Measurements from ENCODE around the gene PYGB.

DNA sequence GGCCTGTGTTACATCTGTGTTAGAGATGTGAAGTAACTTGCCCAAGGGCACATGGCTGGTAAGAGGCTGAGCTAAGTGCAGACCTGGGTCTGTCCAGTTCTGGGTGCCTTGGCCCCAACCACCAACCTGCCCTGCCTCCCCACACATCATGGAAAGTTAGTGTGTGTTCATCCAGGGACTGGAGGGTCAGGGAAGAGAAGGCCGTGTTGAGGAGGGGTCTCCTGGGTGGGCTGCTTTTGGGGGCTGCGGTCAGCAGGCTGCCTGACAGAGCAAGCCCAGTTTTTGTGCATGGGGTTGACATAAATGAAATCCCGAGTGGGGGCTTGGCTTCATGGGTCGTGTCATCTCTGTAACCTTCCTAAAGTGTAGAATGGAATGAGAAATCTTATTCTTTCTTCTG is 10.9 kb downstream of the PYGB start:
- TF ChIP-seq, protein P1, sequence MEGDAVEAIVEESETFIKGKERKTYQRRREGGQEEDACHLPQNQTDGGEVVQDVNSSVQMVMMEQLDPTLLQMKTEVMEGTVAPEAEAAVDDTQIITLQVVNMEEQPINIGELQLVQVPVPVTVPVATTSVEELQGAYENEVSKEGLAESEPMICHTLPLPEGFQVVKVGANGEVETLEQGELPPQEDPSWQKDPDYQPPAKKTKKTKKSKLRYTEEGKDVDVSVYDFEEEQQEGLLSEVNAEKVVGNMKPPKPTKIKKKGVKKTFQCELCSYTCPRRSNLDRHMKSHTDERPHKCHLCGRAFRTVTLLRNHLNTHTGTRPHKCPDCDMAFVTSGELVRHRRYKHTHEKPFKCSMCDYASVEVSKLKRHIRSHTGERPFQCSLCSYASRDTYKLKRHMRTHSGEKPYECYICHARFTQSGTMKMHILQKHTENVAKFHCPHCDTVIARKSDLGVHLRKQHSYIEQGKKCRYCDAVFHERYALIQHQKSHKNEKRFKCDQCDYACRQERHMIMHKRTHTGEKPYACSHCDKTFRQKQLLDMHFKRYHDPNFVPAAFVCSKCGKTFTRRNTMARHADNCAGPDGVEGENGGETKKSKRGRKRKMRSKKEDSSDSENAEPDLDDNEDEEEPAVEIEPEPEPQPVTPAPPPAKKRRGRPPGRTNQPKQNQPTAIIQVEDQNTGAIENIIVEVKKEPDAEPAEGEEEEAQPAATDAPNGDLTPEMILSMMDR (IDR thresholded peaks at IDR 0.05; ENCODE audit: poor library complexity), result no peak
- no peak for TF ChIP-seq EZH2phosphoT487 (IDR thresholded peaks at IDR 0.05; ENCODE audit: low read depth, severe bottlenecking, unreplicated experiment)
- no peak for TF ChIP-seq EZH2 (IDR thresholded peaks at IDR 0.05; ENCODE audit: borderline replicate concordance)

All from hepatocyte (in vitro differentiated cells).